BJ (cell line): ENCODE data around the gene CUL2. TPM values are rescaled to one million over a fixed set of nuclear protein-coding genes. Genes with fewer than 3 reads are reported as not detected.

Experiments
- CTCF ChIA-PET: fragments of 350-600 bp; formaldehyde crosslinking; extraction: SDS; loops from one replicate; lab custom pipeline; 2021; ENCODE audit warnings: antibody characterized with exemption, inconsistent platforms; lab: Yijun Ruan, JAX
- POLR2A ChIA-PET: fragments of 300-600 bp; sonication (Branson Sonifier 250); formaldehyde crosslinking; extraction: SDS; loops from one replicate; lab custom pipeline; 2021; ENCODE audit warnings: antibody characterized with exemption; lab: Charles Lee
- DNase-seq: peaks from one replicate; pipeline ENCODE4 v3.0.0-alpha.2; 2011; ENCODE audit warnings: low read depth
- H3K27me3 ChIP-seq: 2 replicates; pipeline ENCODE4 v1.6.0; 2011; ENCODE audit warnings: low read length; ENCODE audit not compliant: control insufficient read depth, insufficient read depth
- H3K36me3 ChIP-seq: 2 replicates; pipeline ENCODE4 v1.5.1; 2011; ENCODE audit warnings: low read length; ENCODE audit not compliant: control insufficient read depth, insufficient read depth
- H3K4me3 ChIP-seq: 2 replicates; pipeline ENCODE4 v1.5.1; 2011; ENCODE audit warnings: low read depth, mild to moderate bottlenecking, control low read depth, low read length
- CTCF ChIP-seq: IDR thresholded peaks from 2 replicates; pipeline ENCODE4 v1.5.1; 2011; ENCODE audit warnings: low read depth, mild to moderate bottlenecking, control low read depth, inconsistent platforms, low read length, moderate library complexity; ENCODE audit not compliant: insufficient read depth
- polyA plus RNA-seq: library from polyadenylated mRNA; depleted of rRNA; stranded (reverse); fragments of >200 nt; gene quantifications from 2 replicates; pipeline ENCODE4 v1.2.3, GENCODE V29; 2011

The CUL2 gene
- polyA plus RNA-seq, 1 experiment, result 9.4 TPM

GRCh38 chr10:35035606-35036005 is 54.5 kb downstream of the CUL2 start:
- no peak for TF ChIP-seq CTCF
- no peak for DNase-seq
- POLR2A ChIA-PET, result no interaction called here

GRCh38 chr10:35027567-35027966 is 62.6 kb downstream of the CUL2 start:
- H3K27me3 ChIP-seq, result no peaks in the 10 kb centered on the region
- peaks cover 4% of the 10 kb centered on the region for H3K36me3 ChIP-seq
- H3K4me3 ChIP-seq, result no peak overlapping the region
- CTCF ChIA-PET, result interaction anchor here (0.6 to 7.3 kb wide), 9 partner anchors 11 to 371 kb away, joined by 3 to 53 read pairs (median 3); no protein-coding TSS in a partner anchor
- peak; percentile 38; the same call in 1 of the 2 replicates for TF ChIP-seq CTCF
- peak; percentile 15 for DNase-seq
- POLR2A ChIA-PET, result no interaction called here

More at GRCh38 chr10:35035606-35036005, 54.5 kb downstream of the CUL2 start:
- H3K36me3 ChIP-seq, result peaks cover 3% of the 10 kb centered on the region
- H3K27me3 ChIP-seq, result no peaks in the 10 kb centered on the region
- CTCF ChIA-PET, result interaction anchor here (0.6 to 1.1 kb wide), 2 partner anchors 27 to 103 kb away, joined by 3 read pairs; no protein-coding TSS in a partner anchor
- H3K4me3 ChIP-seq, result no peak overlapping the region

GRCh38 chr10:35025916-35026315 is 64.2 kb downstream of the CUL2 start:
- Histone ChIP-seq H3K4me3 (no peak overlapping the region), H3K36me3 (peaks cover 1% of the 10 kb centered on the region), H3K27me3 (no peaks in the 10 kb centered on the region)
- DNase-seq, result peak; percentile 13
- CTCF ChIA-PET, result interaction anchor here (0.7 to 7.3 kb wide), 9 partner anchors 9 to 369 kb away, joined by 3 to 53 read pairs (median 5); no protein-coding TSS in a partner anchor
- POLR2A ChIA-PET, result no interaction called here
- no peak for TF ChIP-seq CTCF

GRCh38 chr10:35020481-35020880 is 69.7 kb downstream of the CUL2 start:
- CTCF ChIA-PET, result no interaction called here

More at GRCh38 chr10:35020481-35020880, 69.7 kb downstream of the CUL2 start:
- no peak for TF ChIP-seq CTCF
- Histone ChIP-seq H3K27me3 (no peaks in the 10 kb centered on the region), H3K36me3 (0 out of 2 replicates have a peak, but pooled peaks cover 2% of the 10 kb centered on the region), H3K4me3 (no peak overlapping the region)
- POLR2A ChIA-PET, result no interaction called here
- no peak for DNase-seq
